ENCODE results near the gene CDH23.

GRCh38 chr10:71807557-71808510 is 411.1 kb downstream of the CDH23 start:
- TF ChIP-seq ZNF565 (CRISPR knock-in tag; conservative IDR thresholded peaks at IDR 0.05; ENCODE audit: low read depth) (no peak), TCF4 (CRISPR knock-in tag; IDR thresholded peaks at IDR 0.05; ENCODE audit: borderline replicate concordance) (no peak), RARB (CRISPR knock-in tag; IDR thresholded peaks at IDR 0.05) (no peak), GLIS3 (CRISPR knock-in tag; IDR thresholded peaks at IDR 0.05) (no peak), CREB5 (CRISPR knock-in tag; IDR thresholded peaks at IDR 0.05; ENCODE audit: low read depth) (no peak)
